Caco-2 (cell line): ENCODE data around the gene COX6A2. TPM values are rescaled to one million over a fixed set of nuclear protein-coding genes. Genes with fewer than 3 reads are reported as not detected.

Experiments used
- BruUV-seq: library from RNA; stranded (reverse); fragments of 400-500 nt; replicated peaks from 2 replicates; lab custom pipeline; 2021; lab: Mats Ljungman, UMichigan
- CTCF ChIA-PET: fragments of 300-600 bp; sonication (Branson Sonifier 250); formaldehyde crosslinking; loops from one replicate; lab custom pipeline; 2022; ENCODE audit warnings: antibody characterized with exemption; lab: Charles Lee
- POLR2A ChIA-PET: fragments of 300-600 bp; sonication (Branson Sonifier 250); formaldehyde crosslinking; loops from one replicate; lab custom pipeline; 2022; ENCODE audit warnings: antibody characterized with exemption; lab: Charles Lee
- DNase-seq, 2 experiments: peaks; one replicate each; pipeline versions ENCODE4 v3.0.0 to v3.0.0-alpha.2; 2020 to 2022
- H3K27me3 ChIP-seq: replicated peaks from 2 replicates; pipeline ENCODE4 v1.6.0; 2011; ENCODE audit warnings: low read length; ENCODE audit not compliant: control insufficient read depth, insufficient read depth
- H3K36me3 ChIP-seq: 2 replicates; pipeline ENCODE4 v1.5.1; 2011; ENCODE audit warnings: low read length; ENCODE audit not compliant: control insufficient read depth, insufficient read depth
- H3K4me1 ChIP-seq: fragments of 250-450 bp; sonication (Bioruptor Pico); 2 replicates; pipeline ENCODE4 v1.5.1; 2020; ENCODE audit warnings: mild to moderate bottlenecking
- H3K4me3 ChIP-seq: 2 replicates; pipeline ENCODE4 v1.5.1; 2011; ENCODE audit warnings: low read depth, mild to moderate bottlenecking, control low read depth, low read length
- H3K9me3 ChIP-seq: fragments of 250-450 bp; sonication (Bioruptor Pico); 2 replicates; pipeline ENCODE4 v1.5.1; 2020; ENCODE audit warnings: mild to moderate bottlenecking, moderate library complexity
- H3K27ac Mint-ChIP-seq: one replicate; pipeline ENCODE4 v1.8.0; 2022; ENCODE audit warnings: mixed read lengths; ENCODE audit not compliant: unreplicated experiment
- H3K27me3 Mint-ChIP-seq: one replicate; pipeline ENCODE4 v1.8.0; 2022; ENCODE audit warnings: mixed read lengths; ENCODE audit not compliant: insufficient read depth, unreplicated experiment
- H3K36me3 Mint-ChIP-seq: one replicate; pipeline ENCODE4 v1.8.0; 2022; ENCODE audit warnings: mild to moderate bottlenecking, mixed read lengths; ENCODE audit not compliant: insufficient read depth, unreplicated experiment
- H3K4me1 Mint-ChIP-seq: one replicate; pipeline ENCODE4 v1.8.0; 2022; ENCODE audit warnings: low read depth, mixed read lengths; ENCODE audit not compliant: unreplicated experiment
- H3K4me3 Mint-ChIP-seq: one replicate; pipeline ENCODE4 v1.8.0; 2022; ENCODE audit warnings: mild to moderate bottlenecking, moderate library complexity, mixed read lengths; ENCODE audit not compliant: unreplicated experiment
- H3K9me3 Mint-ChIP-seq: one replicate; pipeline ENCODE4 v1.8.0; 2022; ENCODE audit warnings: mixed read lengths; ENCODE audit not compliant: unreplicated experiment
- CTCF ChIP-seq, 2 experiments: fragments of 200-600 bp in 1 of 2; IDR thresholded peaks; 1 replicate in 1 of 2; 2 replicates in 1 of 2; pipeline versions ENCODE4 v1.5.1 to v1.8.0; 2011 to 2022; ENCODE audit warnings: antibody characterized with exemption in 1 of 2, control low read depth in 1 of 2, inconsistent platforms in 1 of 2, low read depth in 1 of 2, low read length in 1 of 2, mild to moderate bottlenecking in 1 of 2, moderate library complexity in 1 of 2; ENCODE audit not compliant: insufficient read depth in 1 of 2, severe bottlenecking in 1 of 2, unreplicated experiment in 1 of 2
- intact Hi-C: fragments of 100-400 bp; cut with micrococcal nuclease; formaldehyde crosslinking; loops from one replicate; pipeline ENCODE4 v1.10.0; 2022; ENCODE audit not compliant: unreplicated experiment
- total RNA-seq: library from RNA; stranded (reverse); gene quantifications from 2 replicates; pipeline ENCODE4 v1.2.3, GENCODE V29; 2022

The COX6A2 gene
- total RNA-seq, 1 experiment from 2014 or later = not detected

- TF ChIP-seq CTCF (IDR thresholded peaks at IDR 0.05; ENCODE audit: insufficient read depth in 1 of 2, low read depth in 1 of 2, low read length in 1 of 2, severe bottlenecking in 1 of 2, unreplicated experiment in 1 of 2) = peak; percentile 28 to 63
- H3K4me3 ChIP-seq = peak overlapping the region; percentile 50
- DNase-seq = no peak
- peaks cover 1% of the 10 kb centered on the region; the same call in 1 of the 2 replicates for H3K36me3 ChIP-seq
- Mint-ChIP-seq H3K27me3 (no peaks in the 10 kb centered on the region), H3K36me3 (peaks cover 37% of the 10 kb centered on the region), H3K9me3 (no peaks in the 10 kb centered on the region), H3K4me3 (peak overlapping the region; percentile 79), H3K27ac (peak overlapping the region; percentile 85), H3K4me1 (peaks cover 6% of the 10 kb centered on the region)
- CTCF ChIA-PET = interaction anchor here (0.7 to 4.3 kb wide), 6 partner anchors 9 to 506 kb away, joined by 3 to 33 read pairs (median 4); partner anchors contain the start of gene ZNF843
- H3K27me3 ChIP-seq = no peaks in the 10 kb centered on the region
- BruUV-seq = TSS peak; percentile 58
- intact Hi-C loops = no loop called here
- POLR2A ChIA-PET = interaction anchor here (2.0 to 3.5 kb wide), 3 partner anchors 17 to 343 kb away, joined by 9 to 30 read pairs (median 12); partner anchors contain the start of gene KAT8
- H3K4me1 ChIP-seq = peaks cover 13% of the 10 kb centered on the region; the same call in 1 of the 2 replicates
- no peaks in the 10 kb centered on the region for H3K9me3 ChIP-seq
These were observed 32.4 kb upstream of the COX6A2 start for GRCh38 chr16:31460582-31461002.

- H3K4me3 ChIP-seq = peak overlapping the region; percentile 78
- H3K9me3 Mint-ChIP-seq = no peaks in the 10 kb centered on the region
- peaks cover 30% of the 10 kb centered on the region for H3K36me3 Mint-ChIP-seq
- ChIA-PET CTCF (interaction anchor here (0.7 to 4.3 kb wide), 9 partner anchors 8 to 506 kb away, joined by 3 to 33 read pairs (median 3); partner anchors contain the start of gene ZNF843), POLR2A (interaction anchor here (0.6 to 3.5 kb wide), 9 partner anchors 12 to 414 kb away, joined by 3 to 30 read pairs (median 9); partner anchors contain the start of genes FUS, KAT8, RUSF1 and TGFB1I1)
- peaks cover 1% of the 10 kb centered on the region; the same call in 1 of the 2 replicates for H3K36me3 ChIP-seq
- H3K4me1 ChIP-seq = peaks cover 13% of the 10 kb centered on the region; the same call in 1 of the 2 replicates
- no peaks in the 10 kb centered on the region for H3K27me3 Mint-ChIP-seq
- TF ChIP-seq CTCF (IDR thresholded peaks at IDR 0.05; ENCODE audit: insufficient read depth in 1 of 2, low read depth in 1 of 2, low read length in 1 of 2, severe bottlenecking in 1 of 2, unreplicated experiment in 1 of 2) = no peak
- H3K27me3 ChIP-seq = no peaks in the 10 kb centered on the region
- BruUV-seq = no TSS peak
- peaks cover 6% of the 10 kb centered on the region for H3K4me1 Mint-ChIP-seq
- no peaks in the 10 kb centered on the region for H3K9me3 ChIP-seq
- H3K27ac Mint-ChIP-seq = peak overlapping the region; percentile 85
- peak overlapping the region; percentile 79 for H3K4me3 Mint-ChIP-seq
- intact Hi-C loops = loop anchor here (1.0 to 10.0 kb wide), 6 partner anchors 17 to 415 kb away; partner anchors contain the start of genes PRSS8, ZNF267, ZNF646 and ZNF668
- DNase-seq = peak; percentile 99
These were observed 31.8 kb upstream of the COX6A2 start for GRCh38 chr16:31459687-31460581.
